ENCODE measurements around the gene MYH16.

- TF ChIP-seq CTCF (IDR thresholded peaks at IDR 0.05) (no peak), POLR2A (IDR thresholded peaks at IDR 0.05) (no peak)
Observed at GRCh38 chr7:99314504-99314903, 41.9 kb downstream of the MYH16 start.

All from testis (tissue), 2 donors.